Mesothelial cell of epicardium (in vitro differentiated cells): ENCODE measurements around the gene HOXD1. TPM values are rescaled to one million over a fixed set of nuclear protein-coding genes. Genes with fewer than 3 reads are reported as not detected.

Experiments used
- DNase-seq, 2 experiments: peaks; one replicate each; pipeline ENCODE4 v3.0.0; 2021; ENCODE audit warnings: low spot score in 2 of 2; ENCODE audit not compliant: unreplicated experiment in 2 of 2
- H3K27ac Mint-ChIP-seq: 2 replicates; pipeline ENCODE4 v1.8.0; 2021; ENCODE audit warnings: mixed read lengths
- H3K27me3 Mint-ChIP-seq: 2 replicates; pipeline ENCODE4 v1.8.0; 2021; ENCODE audit warnings: low read depth, mixed read lengths
- H3K36me3 Mint-ChIP-seq: 2 replicates; pipeline ENCODE4 v1.8.0; 2021; ENCODE audit warnings: mixed read lengths
- H3K4me1 Mint-ChIP-seq: 2 replicates; pipeline ENCODE4 v1.8.0; 2021; ENCODE audit warnings: mixed read lengths
- H3K4me3 Mint-ChIP-seq: 2 replicates; pipeline ENCODE4 v1.8.0; 2021; ENCODE audit warnings: mild to moderate bottlenecking, moderate library complexity, mixed read lengths
- H3K9me3 Mint-ChIP-seq: 2 replicates; pipeline ENCODE4 v1.8.0; 2021; ENCODE audit warnings: mixed read lengths
- CTCF ChIP-seq: fragments of 200-600 bp; sonication (generic); IDR thresholded peaks from one replicate; pipeline ENCODE4 v1.5.0; 2021; ENCODE audit warnings: antibody characterized with exemption; ENCODE audit not compliant: unreplicated experiment
- total RNA-seq: library from RNA; stranded (reverse); gene quantifications from 3 replicates; pipeline ENCODE4 v1.2.1, GENCODE V29; 2021

Gene HOXD1
- total RNA-seq, 1 donor from 2014 or later: not detected

GRCh38 chr2:176177580-176178037 lies 10.9 kb upstream of the HOXD1 start:
- peaks cover 2% of the 10 kb centered on the region for H3K36me3 Mint-ChIP-seq
- no peak for DNase-seq
- no peak overlapping the region for H3K27ac Mint-ChIP-seq
- H3K4me3 Mint-ChIP-seq: peak overlapping the region; percentile 63
- no peaks in the 10 kb centered on the region for H3K9me3 Mint-ChIP-seq
- TF ChIP-seq CTCF: no peak
- H3K4me1 Mint-ChIP-seq: peaks cover 10% of the 10 kb centered on the region
- H3K27me3 Mint-ChIP-seq: peaks cover 100% of the 10 kb centered on the region

GRCh38 chr2:176178038-176178756 lies 10.3 kb upstream of the HOXD1 start:
- no peak for DNase-seq
- Mint-ChIP-seq H3K36me3 (peaks cover 2% of the 10 kb centered on the region), H3K27ac (no peak overlapping the region), H3K4me3 (peak overlapping the region; percentile 63), H3K9me3 (no peaks in the 10 kb centered on the region), H3K4me1 (peaks cover 10% of the 10 kb centered on the region), H3K27me3 (peaks cover 100% of the 10 kb centered on the region)
- no peak for TF ChIP-seq CTCF

- Mint-ChIP-seq H3K4me1 (peaks cover 10% of the 10 kb centered on the region), H3K4me3 (no peak overlapping the region), H3K36me3 (peaks cover 2% of the 10 kb centered on the region), H3K27ac (no peak overlapping the region), H3K9me3 (no peaks in the 10 kb centered on the region), H3K27me3 (peaks cover 100% of the 10 kb centered on the region)
- no peak for TF ChIP-seq CTCF
- no peak for DNase-seq
Observed at GRCh38 chr2:176178757-176179295, 9.6 kb upstream of the HOXD1 start.

GRCh38 chr2:176181551-176181950 lies 6.9 kb upstream of the HOXD1 start:
- no peak overlapping the region for H3K4me3 Mint-ChIP-seq

GRCh38 chr2:176182671-176183070 lies 5.8 kb upstream of the HOXD1 start:
- Mint-ChIP-seq H3K36me3 (no peaks in the 10 kb centered on the region), H3K9me3 (no peaks in the 10 kb centered on the region), H3K27ac (no peak overlapping the region), H3K4me3 (no peak overlapping the region), H3K4me1 (peaks cover 7% of the 10 kb centered on the region), H3K27me3 (peaks cover 99% of the 10 kb centered on the region)
- no peak for TF ChIP-seq CTCF
- no peak for DNase-seq

More at GRCh38 chr2:176181551-176181950, 6.9 kb upstream of the HOXD1 start:
- peaks cover 99% of the 10 kb centered on the region for H3K27me3 Mint-ChIP-seq
- H3K9me3 Mint-ChIP-seq: no peaks in the 10 kb centered on the region
- peaks cover 2% of the 10 kb centered on the region for H3K4me1 Mint-ChIP-seq
- TF ChIP-seq CTCF: no peak
- no peak overlapping the region for H3K27ac Mint-ChIP-seq
- H3K36me3 Mint-ChIP-seq: peaks cover 2% of the 10 kb centered on the region
- DNase-seq: no peak
